Renal pelvis (tissue), 4 donors: Measurements from ENCODE around the gene RBM19. TPM values are rescaled to one million over a fixed set of nuclear protein-coding genes. Genes with fewer than 3 reads are reported as not detected.
"Not testable (repeated sequence)": the region's sequence is repeated elsewhere in the genome, so short reads cannot be mapped to it uniquely, and the experiment has no call there.

Source experiments
- DNase-seq: peaks from one replicate; pipeline ENCODE4 v3.0.0-alpha.2; 2013
- polyA plus RNA-seq, 3 donors: library from polyadenylated mRNA; unstranded; fragments of 120-200 nt; gene quantifications; one replicate each; pipeline ENCODE4 v1.2.1, GENCODE V29; 2013; ENCODE audit not compliant: insufficient read length in 3 of 3

RBM19 gene
- polyA plus RNA-seq, 3 donors, result 27.8 to 46.9 (median 40.8) TPM

DNA sequence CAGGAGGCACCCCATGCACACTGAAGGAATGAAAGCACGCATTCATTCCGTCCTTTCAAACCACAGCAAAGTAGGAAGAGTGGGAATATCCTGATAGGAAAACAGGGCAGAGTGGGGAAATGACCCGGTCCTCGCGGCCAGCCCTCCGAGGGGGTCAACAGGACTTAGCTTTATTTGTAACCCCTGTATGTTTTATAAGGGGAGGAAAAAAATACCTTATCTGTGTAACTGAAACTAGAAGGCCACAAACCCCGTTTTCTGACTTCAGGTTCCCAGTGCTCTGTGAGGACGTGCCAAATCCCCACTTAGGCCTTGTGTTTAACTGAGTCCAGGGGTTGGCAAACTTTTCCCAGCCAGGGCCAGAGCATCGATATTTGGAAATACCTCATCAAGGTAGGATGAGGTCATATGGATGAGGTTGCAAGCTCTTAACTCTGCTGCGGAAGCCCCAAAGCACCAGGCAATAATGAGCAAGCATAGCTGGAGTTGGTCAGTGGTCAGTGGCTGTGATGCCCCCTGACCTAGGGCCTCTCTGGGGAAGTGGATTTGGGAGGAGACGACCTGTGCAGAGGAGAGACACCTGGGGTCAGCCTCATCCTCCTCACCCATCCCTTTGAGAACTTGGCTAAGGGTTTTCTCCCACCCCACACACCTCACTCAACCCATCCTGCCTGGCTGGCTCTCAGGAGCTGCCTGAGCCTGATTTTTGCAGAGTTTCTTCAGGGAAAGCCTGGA lies 58.5 kb downstream of the RBM19 start:
- no peak for DNase-seq

DNA sequence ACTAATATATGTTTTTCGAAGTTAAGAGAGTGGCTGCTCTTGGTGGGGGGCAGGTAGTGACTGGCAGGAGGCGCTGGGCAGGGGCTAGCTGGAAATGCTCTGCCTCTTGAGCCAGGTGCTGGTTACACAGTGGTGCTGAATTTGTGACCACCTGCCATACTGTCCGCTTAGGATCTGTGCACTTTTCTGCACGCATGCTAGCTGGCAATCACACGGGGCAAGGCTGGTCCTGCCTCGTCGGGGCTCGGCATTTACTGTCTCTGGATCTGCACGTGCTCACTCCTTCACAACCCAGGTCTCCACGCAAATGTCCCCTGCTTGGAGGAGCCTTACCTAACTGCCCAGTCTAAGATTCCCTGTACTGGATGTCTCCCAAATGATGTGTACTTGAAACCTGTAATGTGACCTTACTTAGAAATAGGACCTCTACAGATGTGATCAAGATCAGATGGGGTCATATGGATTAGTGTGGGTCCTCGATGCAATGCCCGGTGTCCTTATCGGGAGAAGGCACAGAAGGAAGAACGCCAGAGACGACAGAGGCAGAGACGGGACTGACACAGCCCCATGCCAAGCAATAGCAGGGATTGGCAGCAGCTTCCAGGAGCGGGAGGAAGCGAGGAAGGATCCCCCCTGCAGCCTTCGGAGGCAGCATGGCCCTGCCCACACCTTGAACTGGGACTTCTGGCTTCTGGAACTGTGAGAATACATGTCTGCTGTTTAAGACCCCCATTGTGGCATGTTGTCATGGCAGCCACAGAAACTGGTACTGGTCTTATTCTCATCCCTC lies 59.5 kb downstream of the RBM19 start:
- DNase-seq, result no peak

DNA sequence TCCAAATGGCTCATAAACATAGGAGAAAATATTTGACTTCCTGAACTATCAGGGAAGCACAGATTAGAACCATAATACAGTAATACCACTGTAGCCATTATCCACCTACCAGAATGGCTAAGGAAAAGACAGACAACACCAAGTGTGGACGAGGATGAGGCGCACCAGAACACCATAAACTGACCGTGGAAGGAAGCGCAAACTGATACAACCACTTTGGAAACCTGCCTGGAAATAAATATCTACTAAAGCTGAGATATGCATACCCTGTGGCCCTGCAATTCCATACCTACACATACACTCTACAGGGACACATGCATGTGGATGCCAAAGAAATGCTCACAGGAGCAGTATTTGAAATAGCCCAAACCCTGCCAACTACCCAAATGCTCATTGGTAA lies 60.3 kb downstream of the RBM19 start:
- no peak for DNase-seq

DNA sequence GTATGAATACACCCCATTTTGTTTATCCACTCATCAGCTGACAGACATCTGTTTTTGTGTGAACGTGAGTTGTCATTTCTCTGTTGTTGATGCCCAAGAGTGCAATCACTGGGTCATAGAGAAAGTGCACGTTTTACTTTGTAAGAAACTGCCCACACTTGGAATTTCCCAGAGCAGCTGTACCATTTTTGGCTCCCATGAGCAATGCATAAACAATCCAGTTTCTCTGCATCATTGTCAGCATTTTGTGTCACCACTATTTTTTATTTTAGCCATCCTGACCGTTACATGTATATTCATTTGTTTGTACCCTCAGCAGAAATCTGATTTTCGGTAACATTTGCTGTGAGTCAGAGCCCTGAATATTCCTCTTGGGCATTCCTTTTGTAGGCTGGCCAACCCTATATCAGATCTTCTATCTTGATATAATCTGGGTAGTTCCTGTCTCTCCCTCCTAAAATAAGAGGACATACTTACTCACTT lies 62.7 kb downstream of the RBM19 start:
- DNase-seq, result no peak

DNA sequence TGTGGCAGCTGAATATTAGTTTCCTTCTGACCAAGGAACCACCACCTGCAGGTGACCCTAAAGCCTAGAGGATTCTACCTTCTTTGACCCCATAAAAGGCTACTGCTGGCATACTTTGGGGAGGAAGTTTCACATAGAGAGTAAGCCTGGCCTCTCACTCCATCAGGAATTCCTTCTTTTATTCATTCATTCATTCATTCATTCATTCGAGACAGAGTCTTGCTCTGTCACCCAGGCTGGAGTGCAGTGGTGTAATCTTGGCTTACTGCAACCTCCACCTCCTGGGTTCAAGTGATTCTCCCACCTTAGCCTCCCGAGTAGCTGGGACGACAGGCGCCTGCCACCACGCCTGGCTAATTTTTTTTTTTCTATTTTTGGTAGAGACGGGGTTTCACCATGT lies 64.8 kb downstream of the RBM19 start:
- not testable (repeated sequence) for DNase-seq

DNA sequence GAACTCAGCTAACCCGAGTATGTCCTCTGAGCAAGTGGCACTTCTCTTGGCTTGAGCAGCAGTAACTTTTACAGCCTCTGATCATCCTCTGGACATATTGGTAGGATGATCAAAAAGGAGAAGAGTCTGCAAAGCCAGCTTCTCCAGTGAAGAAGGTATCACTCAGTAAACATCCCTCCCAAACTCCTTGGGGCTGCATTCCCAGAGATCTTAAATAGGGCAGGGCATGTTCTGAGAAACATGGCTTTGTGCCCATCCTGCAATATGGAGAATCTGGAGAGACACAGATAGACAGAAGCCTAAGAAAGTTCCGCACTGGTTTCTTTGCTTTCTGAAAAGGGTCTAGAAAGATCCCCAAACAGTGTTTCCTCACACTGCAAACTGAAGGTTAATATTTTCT lies 65.4 kb downstream of the RBM19 start:
- DNase-seq, result no peak

DNA sequence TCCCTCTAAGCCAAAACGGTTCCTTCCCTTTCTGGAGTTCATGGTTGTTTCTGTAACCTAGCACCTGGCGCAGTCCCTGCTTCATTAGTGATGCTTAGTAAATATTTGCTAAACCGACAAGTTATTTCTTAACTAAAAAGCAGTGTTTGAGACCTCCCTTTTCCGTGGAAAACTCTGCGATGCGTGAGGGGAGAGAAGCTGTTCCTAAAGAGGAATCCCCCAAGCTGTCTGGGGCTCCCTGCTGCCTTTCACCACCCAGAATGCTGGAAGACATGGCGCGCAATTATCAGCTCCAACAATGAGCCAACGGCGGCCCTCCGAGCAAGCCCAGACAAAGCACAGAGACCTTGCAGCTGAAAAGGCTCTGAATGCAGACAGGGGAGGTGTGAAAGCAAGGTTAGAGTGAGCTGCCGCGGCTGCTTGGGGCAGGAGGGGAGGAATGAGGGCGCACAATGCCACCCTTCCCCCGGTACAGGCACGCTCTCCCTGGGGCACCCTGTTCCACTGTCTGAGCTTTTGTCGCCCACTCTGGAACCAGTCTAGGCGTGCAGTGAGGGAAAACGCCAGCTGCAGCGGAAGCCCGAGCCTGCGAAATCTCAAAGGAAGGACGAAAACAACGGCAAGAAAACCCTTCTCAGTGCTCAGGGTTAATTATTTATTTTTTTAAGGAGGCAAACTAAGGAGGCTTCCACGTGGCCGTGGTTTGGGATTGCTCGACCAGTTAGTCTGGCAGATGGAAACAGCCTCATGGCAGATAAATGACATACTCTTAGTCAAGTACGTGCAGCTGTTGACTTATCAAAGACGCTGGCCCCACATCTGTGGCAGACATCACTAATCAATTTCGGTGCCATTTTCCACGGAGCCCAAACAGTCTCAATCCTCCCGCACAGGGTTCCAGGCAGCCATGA lies 66.3 kb downstream of the RBM19 start:
- peak; percentile 19 for DNase-seq

DNA sequence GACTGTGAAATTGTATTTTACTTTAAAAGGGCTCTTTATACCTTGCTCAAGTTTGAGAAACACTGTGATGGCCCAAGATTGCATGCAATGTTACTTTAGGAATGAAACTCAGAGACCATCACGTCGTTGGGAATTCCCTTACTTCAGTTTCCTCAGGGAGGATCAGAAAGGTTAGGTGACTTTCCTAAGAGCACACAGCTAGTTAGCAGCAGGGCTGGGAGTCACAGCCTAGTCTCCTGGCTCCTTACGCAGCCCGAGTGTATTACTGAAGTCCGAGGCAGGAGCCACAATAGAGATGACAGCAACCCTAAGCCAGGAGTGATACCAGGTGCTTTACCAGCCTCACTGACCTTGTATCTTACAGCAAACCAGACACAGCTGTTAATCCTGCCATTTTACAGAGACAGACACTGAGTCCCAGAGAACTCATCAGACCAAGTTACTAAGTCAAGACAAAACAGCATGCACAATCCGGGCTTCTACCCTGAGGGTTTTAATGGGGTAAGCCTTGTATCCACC lies 67.0 kb downstream of the RBM19 start:
- no peak for DNase-seq

DNA sequence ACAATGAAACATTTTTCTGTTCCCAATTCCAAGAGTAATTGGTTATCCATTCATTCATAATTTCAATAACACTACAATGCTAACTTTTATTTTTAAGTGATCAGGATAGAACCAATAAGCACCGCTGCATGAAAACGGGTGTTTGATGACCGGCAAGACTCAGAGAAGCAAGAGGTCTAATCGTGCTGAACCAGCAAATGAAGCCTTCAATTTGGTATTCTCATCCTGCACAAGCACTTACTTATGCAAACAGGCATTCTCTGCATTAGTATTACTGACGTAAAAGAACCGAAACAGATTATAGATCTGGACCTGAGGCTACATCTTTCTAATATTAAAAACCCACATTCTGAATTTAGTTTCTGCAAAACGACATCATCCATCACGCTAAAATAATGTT lies 67.7 kb downstream of the RBM19 start:
- DNase-seq, result no peak

DNA sequence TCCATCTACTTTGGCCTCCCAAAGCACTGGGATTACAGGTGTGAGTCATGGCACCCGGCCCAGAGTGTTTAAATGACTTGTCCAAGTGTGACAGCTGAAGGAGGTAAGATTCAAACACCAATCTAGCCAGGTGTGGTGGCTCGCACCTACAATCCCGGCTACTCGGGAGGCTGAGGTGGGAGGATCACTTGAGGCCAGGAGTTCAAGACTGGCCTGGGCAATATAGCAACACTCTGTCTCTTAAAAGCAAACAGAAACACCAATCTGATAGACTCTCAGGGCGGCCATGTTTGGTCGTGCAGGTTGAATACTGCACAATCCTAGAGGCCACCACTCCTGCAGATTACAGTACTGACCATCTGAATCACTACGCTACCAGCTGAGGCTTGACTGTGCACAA lies 68.7 kb downstream of the RBM19 start:
- no peak for DNase-seq

DNA sequence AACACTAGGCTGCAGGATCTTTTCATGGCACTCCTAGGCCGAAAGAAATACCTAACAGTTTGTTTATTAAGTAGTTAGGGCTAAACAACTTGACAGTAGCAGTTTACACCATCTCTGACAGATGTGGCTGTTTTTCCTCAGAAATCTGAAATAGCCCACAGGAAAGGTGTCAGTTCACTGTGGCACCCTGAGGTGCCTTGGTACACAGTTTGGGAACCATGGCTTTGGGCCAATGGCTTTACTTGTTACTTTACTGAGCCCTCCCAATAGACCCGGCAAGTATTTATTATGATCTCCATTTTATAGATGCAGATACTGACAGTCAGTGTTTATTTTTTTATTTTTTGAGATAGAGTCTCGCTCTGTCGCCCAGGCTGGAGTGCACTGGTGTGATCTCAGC lies 69.3 kb downstream of the RBM19 start:
- DNase-seq, result no peak

DNA sequence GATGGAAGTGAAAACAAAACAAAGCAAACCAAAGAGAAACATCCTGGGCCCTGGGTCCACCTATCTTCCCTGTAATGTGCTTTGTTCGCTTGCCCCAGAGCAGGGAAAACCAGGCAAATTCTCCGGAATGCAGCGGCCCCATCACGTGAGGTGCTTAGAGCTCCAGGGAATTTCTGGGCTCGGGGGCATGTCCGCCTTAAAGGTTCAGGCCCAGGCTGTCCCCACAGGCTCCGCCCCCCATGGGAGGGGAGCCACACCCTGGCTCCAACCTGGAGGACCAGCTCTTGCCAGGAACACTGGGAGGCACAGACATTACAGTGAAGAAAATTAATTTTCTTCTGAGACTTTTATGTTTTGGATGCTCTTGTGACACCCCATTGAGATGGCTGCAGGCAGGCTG lies 69.9 kb downstream of the RBM19 start:
- DNase-seq, result no peak

DNA sequence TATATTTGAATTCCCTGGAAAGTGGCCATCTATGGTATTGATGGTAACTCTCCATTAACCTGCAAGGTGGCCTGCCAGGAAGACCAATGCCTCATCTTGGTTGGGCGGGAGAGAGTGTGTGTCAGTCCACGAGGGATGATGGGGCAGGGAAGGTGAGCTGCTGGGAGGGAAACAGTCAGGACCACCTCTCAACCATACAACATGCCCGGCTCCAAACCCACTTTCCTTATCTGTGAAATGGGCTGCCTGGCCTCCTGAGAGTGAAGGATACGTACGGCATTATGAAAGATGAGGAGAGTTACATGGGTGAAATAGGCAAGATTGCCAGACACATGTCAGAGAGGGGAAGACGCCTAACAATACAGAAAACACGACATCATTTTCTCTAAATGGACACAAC lies 70.9 kb downstream of the RBM19 start:
- DNase-seq, result no peak

DNA sequence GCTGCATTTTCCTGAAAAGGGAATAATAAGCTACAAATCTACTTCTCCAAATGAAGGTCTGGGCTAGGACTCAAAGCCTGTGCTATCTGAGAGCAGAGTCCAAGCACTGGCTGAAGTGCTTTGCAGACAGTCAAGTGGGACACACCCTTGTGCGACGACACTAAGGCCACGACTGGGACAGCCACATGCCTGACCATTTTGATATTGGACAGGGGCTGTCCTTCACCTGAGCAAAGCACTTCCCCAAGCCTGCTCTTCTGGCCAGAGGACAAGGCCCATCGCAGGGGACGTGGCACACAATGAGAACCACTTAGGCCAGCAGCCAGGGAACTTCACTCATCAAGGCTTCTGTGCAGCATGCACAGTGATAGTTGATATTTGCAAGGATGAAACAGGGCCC lies 71.4 kb downstream of the RBM19 start:
- no peak for DNase-seq

DNA sequence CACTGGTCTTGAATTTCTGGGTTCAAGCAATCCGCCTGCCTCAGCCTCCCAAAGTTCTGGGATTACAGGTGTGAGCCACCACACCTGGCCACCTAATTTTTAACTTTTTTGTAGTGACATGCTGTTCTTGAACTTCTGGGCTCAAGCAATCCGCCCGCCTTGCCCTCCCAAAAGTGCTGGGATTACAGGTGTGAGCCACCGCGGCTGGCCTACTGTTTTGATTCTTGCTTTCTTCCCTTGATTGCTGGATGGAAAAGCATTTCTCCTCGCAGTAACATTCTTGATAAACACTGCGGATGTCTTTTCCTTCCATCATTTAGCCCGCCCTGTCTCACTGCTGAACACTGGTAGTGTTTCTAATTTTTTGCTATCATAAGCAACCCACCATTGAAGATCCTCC lies 72.9 kb downstream of the RBM19 start:
- DNase-seq, result no peak

DNA sequence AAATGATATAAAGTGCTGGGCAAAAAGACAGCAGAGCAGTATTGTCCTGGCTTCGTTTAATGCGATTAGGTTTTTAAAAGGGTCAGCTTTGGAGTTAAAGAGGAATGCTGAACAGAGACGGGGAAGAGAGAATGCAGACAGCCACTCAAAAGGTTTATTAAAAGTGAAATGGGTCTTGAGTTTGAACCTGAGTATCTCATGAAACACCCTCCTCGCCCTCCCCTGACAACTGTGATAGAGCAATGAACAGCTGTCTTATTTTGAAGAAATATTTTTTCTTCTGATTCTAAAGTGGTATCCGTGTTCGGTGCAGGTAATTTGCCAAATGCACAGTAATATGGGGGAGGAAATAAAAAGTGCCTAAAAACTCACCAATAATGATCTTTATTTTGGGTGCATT lies 73.6 kb downstream of the RBM19 start:
- DNase-seq, result no peak

DNA sequence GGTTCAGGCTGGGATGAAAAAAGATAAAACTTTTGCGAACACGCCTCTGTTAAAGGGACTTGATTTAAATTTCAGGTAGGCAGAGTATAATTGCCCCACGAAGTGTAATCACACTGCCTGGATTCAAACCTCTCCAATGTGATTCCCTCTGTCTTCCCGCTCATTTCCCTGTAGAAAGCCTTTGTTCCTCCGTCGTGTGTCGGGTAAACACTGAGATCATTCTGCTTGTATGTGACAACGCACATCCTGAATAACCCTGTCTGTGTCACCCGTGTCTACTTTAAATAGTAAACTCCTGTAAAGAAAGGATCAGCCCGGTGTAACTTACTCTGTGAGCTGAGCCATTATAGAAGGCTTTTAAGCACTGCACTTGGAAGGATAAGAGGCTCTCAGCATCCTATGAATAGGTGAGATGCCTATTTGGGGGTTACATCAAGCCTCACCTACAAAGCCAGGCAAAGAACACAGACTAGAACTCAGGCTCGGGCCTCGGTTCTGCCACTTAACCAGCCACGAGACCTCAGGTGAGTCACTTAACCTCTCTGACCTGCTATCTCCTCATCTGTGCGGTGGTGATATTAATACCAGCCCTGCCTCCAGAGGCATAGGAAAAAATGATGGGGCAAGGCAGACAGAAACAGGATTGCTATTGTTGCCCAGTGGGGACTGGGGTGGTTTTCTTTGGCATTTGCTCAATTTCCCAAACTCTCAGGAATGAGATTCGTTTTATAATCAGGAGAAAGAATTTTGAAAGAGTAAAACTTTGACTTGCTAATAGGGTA lies 74.2 kb downstream of the RBM19 start:
- DNase-seq, result no peak

DNA sequence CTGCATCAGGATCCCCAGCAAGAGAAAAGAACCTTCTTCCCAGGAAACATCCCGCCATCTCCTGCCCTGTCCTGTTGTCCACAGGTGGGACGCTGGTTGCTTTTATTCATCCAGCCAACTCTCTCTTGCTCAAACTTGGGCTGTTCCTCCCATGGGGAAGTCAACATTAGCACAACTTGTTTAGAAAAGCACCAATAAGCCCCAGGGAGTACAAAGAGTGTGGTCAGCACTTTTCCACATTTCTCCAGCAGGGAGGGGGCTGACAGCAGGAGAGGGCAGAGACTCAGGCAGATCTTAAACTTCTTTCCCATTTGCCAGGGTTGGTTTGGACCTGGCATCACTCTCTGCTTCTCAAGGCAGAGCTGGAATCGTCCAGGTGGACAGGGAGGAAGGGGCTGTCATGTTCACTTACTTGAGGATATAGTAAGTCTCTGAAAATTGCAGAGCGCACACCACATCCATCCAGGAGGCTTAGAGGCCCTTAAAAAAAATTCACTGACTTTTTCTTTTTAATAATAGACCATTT lies 74.9 kb downstream of the RBM19 start:
- no peak for DNase-seq

DNA sequence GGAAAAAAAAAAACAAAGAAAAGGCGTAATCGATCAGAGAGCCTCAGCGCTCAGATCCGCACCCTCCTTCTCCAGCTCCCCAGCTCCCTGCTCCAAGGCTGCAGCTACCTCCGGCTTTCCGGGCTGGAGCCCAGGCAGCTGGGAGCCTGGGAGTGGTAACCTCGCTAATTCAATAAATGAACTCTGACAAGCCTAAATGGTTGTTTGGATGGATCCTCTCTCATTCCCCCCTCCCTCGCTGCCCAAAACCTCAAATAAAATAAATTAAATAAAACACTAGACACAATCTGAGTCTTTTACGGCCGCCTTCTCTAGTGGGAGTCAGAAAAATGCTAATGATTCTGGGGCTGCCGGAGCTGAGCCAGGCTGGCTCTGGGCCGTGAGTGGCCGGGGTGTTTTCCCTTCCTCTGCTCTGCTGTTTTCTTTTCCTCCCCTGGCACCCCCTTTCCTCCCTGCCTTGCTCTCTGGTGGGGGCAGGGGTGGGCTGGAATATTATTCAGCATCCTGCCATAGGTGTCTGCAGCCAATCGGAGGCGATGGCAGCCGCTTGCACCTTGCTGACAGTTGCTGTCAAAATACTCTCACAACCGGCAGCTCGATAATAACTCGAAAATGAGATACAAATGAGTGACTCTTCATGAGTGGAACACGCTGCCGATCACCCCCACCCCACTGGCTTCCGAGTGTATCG lies 76.1 kb downstream of the RBM19 start:
- peak; percentile 49 for DNase-seq

DNA sequence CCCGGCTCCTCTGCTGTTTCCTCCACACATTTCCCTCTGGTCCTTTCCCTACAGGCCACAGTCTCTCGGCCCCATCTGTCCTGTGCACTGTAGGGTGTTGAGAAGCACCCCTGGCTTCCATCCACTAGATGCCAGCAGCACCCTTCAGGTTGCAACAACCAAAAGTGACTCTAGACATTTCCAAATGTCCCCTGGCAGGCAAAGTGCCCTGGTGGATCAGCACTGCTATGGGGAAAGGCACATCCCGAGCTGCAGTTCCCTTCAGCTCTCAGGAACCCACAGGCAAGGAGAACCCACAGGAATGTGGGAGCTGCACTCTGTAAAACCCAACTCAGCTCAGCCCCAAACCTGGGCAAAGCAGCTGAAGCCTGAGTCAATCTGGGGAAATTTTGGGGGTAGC lies 77.0 kb downstream of the RBM19 start:
- no peak for DNase-seq
